ENCODE results near the gene SIDT1.
A peak's percentile ranks its signal among the peaks of the same experiment; 100 is the strongest.

SIDT1 gene

GRCh38 chr3:113531826-113532697 is at the start of gene SIDT1:
TSS of gene SIDT1 (plus strand) at chr3:113532555. CDS start at chr3:113533022, 467 bp downstream.
- DNase-seq (ENCODE audit: low read depth) = no peak

- no peak for DNase-seq (ENCODE audit: low read depth)
Measured at GRCh38 chr3:113485161-113485609, 47.2 kb upstream of the SIDT1 start.

- DNase-seq (ENCODE audit: low read depth) = peak; percentile 48
Measured at GRCh38 chr3:113495035-113495434, 37.3 kb upstream of the SIDT1 start.

- DNase-seq (ENCODE audit: low read depth) = peak; percentile 57
Measured at GRCh38 chr3:113496924-113497323, 35.4 kb upstream of the SIDT1 start.

- DNase-seq (ENCODE audit: low read depth) = peak; percentile 85
Measured at GRCh38 chr3:113498221-113499005, 33.9 kb upstream of the SIDT1 start.

GRCh38 chr3:113499081-113499480 is 33.3 kb upstream of the SIDT1 start:
- DNase-seq (ENCODE audit: low read depth) = no peak

- DNase-seq (ENCODE audit: low read depth) = no peak
Measured at GRCh38 chr3:113501597-113501996, 30.8 kb upstream of the SIDT1 start.

- no peak for DNase-seq (ENCODE audit: low read depth)
Measured at GRCh38 chr3:113505867-113506266, 26.5 kb upstream of the SIDT1 start.

- no peak for DNase-seq (ENCODE audit: low read depth)
Measured at GRCh38 chr3:113507501-113508067, 24.8 kb upstream of the SIDT1 start.

GRCh38 chr3:113508966-113509365 is 23.4 kb upstream of the SIDT1 start:
- DNase-seq (ENCODE audit: low read depth) = no peak

- DNase-seq (ENCODE audit: low read depth) = peak; percentile 18
Measured at GRCh38 chr3:113514265-113514769, 18.0 kb upstream of the SIDT1 start.

- DNase-seq (ENCODE audit: low read depth) = no peak
Measured at GRCh38 chr3:113516115-113516505, 16.2 kb upstream of the SIDT1 start.

- no peak for DNase-seq (ENCODE audit: low read depth)
Measured at GRCh38 chr3:113521981-113522380, 10.4 kb upstream of the SIDT1 start.

GRCh38 chr3:113523241-113523640 is 9.1 kb upstream of the SIDT1 start:
- DNase-seq (ENCODE audit: low read depth) = no peak

- no peak for DNase-seq (ENCODE audit: low read depth)
Measured at GRCh38 chr3:113532698-113533533, 561 bp downstream of the SIDT1 start.

- no peak for DNase-seq (ENCODE audit: low read depth)
Measured at GRCh38 chr3:113533534-113533892, 1.2 kb downstream of the SIDT1 start.

- DNase-seq (ENCODE audit: low read depth) = no peak
Measured at GRCh38 chr3:113534365-113534764, 2.0 kb downstream of the SIDT1 start.

GRCh38 chr3:113535898-113536297 is 3.5 kb downstream of the SIDT1 start:
- DNase-seq (ENCODE audit: low read depth) = no peak

- no peak for DNase-seq (ENCODE audit: low read depth)
Measured at GRCh38 chr3:113536627-113537101, 4.3 kb downstream of the SIDT1 start.

GRCh38 chr3:113537155-113537554 is 4.8 kb downstream of the SIDT1 start:
- no peak for DNase-seq (ENCODE audit: low read depth)

- no peak for DNase-seq (ENCODE audit: low read depth)
Measured at GRCh38 chr3:113541519-113541918, 9.2 kb downstream of the SIDT1 start.

Data from amniotic epithelial cell (primary cell).